ENCODE measurements around the gene PHC2. TPM values are rescaled to one million over a fixed set of nuclear protein-coding genes. Genes with fewer than 3 reads are reported as not detected.

PHC2 gene
- total RNA-seq, 4 donors from 2014 or later, result 109 to 214 (median 150) TPM

DNA sequence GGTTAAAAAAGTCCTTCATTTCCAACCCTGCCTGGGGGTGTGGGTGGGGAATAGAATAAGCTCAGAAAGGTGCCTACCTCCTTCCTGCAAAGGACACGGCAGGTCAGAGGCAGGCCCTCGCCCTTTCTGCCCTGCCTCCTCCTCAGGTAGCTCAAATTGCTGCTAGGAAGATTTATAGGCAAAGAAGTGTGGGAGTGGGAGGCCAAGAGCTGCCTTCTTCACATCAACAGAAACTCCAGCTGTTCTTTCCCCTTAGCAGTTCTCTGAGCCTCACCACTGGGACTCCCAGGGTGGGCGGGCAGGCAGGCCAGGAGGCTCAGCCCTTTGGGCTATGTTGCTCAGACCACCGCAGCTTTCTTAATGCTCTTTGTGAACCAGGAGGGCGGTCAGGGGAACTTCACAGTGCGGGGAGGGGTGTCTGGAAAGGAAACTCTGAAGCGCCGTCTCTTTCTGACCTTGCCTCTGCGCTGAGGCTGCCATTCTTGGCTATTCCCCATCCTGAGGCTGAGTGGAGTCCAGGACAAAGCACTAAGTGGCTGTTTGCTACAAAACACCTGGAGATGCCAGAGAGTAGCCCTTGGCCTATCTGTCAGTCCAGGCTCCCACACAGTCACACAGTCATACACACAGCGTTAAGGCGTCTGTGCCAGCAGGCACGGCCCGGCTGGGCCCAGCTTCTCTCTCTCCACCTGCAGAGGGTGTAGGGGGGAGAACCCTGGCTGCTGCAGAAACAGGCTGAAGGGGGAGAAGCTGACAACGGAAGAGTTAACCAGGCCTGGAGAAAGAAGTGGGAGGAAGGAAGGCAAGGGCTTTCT is 107.0 kb downstream of the PHC2 start:
- TF ChIP-seq, protein P1, sequence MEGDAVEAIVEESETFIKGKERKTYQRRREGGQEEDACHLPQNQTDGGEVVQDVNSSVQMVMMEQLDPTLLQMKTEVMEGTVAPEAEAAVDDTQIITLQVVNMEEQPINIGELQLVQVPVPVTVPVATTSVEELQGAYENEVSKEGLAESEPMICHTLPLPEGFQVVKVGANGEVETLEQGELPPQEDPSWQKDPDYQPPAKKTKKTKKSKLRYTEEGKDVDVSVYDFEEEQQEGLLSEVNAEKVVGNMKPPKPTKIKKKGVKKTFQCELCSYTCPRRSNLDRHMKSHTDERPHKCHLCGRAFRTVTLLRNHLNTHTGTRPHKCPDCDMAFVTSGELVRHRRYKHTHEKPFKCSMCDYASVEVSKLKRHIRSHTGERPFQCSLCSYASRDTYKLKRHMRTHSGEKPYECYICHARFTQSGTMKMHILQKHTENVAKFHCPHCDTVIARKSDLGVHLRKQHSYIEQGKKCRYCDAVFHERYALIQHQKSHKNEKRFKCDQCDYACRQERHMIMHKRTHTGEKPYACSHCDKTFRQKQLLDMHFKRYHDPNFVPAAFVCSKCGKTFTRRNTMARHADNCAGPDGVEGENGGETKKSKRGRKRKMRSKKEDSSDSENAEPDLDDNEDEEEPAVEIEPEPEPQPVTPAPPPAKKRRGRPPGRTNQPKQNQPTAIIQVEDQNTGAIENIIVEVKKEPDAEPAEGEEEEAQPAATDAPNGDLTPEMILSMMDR (IDR thresholded peaks at IDR 0.05), result no peak
- no peak for DNase-seq (ENCODE audit: low spot score)
- ATAC-seq (ENCODE audit: low FRiP score), result no peak

DNA sequence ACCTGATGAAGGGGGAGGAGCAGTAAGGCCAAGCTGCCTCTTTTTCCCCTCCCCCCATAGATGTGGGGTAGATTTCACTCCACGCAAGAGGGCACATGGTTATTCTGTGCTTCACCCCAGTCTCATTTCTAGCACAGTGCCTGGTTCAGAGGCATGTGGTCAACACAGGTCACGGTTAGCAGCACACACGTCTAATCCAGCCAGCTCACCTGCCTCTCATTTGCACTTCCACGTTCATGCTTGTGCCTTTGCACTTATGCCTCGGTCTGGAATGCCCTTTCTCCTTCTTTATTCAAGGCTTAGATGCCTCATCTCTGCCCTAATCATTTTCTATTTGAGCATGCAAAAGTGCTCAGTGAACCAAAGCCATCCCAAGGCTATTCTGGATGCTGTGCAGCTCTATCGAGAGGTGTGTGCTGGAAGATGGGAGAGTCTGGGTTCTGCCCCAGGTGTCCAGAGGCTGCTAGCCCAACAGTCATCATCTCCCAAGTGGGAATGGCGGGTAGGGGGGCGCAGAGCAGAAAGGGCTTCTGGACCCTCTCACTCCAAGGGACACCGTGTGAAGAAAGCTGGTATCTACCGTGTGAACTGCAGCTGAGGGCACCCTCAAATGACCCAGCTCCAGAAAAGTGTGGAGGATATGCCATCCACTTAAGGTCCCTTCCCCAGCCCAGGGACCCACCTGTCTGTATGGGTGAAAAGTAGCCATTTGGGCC is 107.9 kb downstream of the PHC2 start:
- TF ChIP-seq, protein P1 (IDR thresholded peaks at IDR 0.05), result no peak
- DNase-seq (ENCODE audit: low spot score), result no peak
- ATAC-seq (ENCODE audit: low FRiP score), result no peak

DNA sequence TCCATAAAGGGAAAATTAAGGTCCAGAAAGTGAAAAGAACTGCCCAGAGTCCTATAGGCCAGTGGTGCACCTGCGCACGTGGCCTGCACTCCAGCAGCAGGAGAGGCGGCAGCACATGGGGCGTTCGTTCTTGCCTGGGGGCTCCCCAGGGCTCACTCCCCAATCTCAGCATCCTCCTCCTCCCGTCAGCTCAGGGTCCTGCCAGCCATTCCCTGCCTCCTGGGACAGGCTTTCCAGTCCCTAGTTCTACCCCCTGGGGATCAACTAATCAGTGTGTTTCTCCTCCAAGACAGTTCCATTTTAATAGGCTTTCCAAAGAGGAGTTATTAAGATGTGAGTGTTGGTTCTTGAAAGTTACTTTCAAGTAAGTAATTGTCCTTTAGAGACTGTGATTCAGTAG is 108.8 kb downstream of the PHC2 start:
- ATAC-seq (ENCODE audit: low FRiP score), result no peak
- TF ChIP-seq, protein P1 (IDR thresholded peaks at IDR 0.05), result no peak
- DNase-seq (ENCODE audit: low spot score), result no peak

DNA sequence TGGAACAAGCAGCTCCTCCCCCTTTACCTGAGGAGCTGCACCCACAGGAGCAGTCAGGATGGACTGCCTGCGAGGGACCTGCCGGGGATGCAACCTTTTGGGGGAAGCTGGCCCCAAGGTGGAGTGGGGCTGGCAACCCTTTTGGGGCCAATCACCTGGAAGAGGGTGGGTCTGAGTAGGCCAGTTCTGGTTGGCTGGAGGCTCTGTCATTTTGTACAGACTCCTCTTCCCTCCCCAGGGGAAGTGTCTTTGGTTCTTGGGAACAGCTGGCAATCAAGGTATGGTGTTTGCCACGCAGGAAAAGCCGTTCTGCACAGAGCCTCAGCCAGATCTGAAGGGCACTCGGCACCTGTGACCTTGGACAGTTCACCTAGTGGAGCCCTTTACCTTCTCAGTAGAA is 109.7 kb downstream of the PHC2 start:
- TF ChIP-seq, protein P1 (IDR thresholded peaks at IDR 0.05), result no peak
- ATAC-seq (ENCODE audit: low FRiP score) (no peak), DNase-seq (ENCODE audit: low spot score) (no peak)

DNA sequence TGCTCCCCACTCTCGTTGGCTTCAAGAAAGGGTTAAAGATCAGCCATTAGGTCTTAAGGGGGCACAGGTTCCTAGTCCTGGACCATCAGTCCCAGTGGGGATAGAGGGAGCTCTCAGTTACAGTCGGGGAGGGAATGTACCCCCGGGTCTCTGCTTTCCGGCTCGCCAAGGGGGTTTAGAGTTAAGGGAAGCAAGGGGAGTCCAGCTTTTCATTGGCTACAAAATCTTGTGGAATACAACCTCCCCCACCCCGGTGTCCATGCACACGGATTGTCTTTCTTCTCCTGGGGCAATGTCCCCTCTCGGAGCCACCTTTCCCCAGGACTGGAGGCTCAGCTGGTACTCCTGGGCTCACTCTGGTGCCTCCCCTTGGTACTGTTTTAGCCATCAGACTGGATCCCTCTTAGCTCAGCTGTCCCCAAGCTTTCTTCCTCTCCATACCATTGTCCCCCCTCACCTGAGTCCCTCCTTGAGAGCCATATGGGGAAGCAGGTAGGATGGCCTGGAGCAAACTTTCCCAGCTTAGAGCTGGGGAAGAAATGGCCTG is 110.2 kb downstream of the PHC2 start, which contains the start of gene A3GALT2:
Gene A3GALT2, minus strand, starts transcription at position 480 of the 547 bp plus-strand sequence. Its CDS starts 0 bp downstream, at position 480.
- TF ChIP-seq, protein P1 (IDR thresholded peaks at IDR 0.05), result no peak
- ATAC-seq (ENCODE audit: low FRiP score) (no peak), DNase-seq (ENCODE audit: low spot score) (no peak)

DNA sequence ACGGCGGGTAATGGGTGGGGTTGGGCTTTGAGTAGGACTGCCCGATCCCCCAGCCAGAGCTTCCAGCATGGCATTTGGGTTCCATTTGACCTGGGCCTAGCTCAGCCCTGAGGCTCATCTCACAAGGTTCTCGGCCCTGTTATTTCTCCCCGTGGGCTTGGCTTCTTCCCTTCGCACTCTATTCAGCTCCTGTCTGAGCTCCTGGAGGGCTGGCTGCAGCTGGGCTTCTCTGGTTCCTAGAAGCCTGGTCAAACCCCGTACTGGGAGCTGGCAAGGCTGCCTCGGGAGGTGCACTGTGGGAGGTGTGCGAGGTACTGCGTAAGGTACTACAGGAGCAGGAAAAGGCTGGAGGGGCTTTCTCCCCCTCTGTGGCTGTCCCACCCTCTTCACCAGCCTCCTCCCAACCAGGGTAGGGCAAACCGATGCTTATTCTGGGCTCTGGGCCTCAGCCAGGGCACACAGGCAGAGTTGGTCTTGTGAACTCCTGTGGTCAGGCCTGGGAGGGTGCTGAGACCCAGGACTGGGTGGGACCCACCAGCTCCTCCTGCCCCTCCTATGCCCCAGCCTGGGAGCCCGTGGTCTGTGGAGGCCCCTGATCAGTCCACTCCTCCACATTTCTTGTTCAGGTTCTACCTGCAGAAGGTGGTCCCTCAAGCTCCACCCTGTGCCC is 110.8 kb downstream of the PHC2 start:
- peak; percentile 10 for ATAC-seq (ENCODE audit: low FRiP score)

More for the DNA sequence above, 110.8 kb downstream of the PHC2 start:
- no peak for DNase-seq (ENCODE audit: low spot score)
- TF ChIP-seq, protein P1 (IDR thresholded peaks at IDR 0.05), result no peak

All from omental fat pad (tissue), 4 donors.